Activated naive CD8-positive, alpha-beta T cell treated with anti-CD3 and anti-CD28 coated beads, Interleukin-2, amount 50 U/mL, for 24 hours (primary cell): Measurements from ENCODE around the gene SPECC1.
A peak's percentile ranks its signal among the peaks of the same experiment; 100 is the strongest.
"Not testable (repeated sequence)": the region's sequence is repeated elsewhere in the genome, so short reads cannot be mapped to it uniquely, and the experiment has no call there.

Experiments used
- ATAC-seq: fragments of 150-1000 bp; cut with Tn5 transposase; one replicate; pipeline ENCODE4 v1.10.0; 2021
- DNase-seq: peaks from one replicate; pipeline ENCODE4 v3.0.0; 2021
- H3K27ac Mint-ChIP-seq: one replicate; pipeline ENCODE4 v1.8.0; 2021; ENCODE audit warnings: mild to moderate bottlenecking, mixed read lengths
- H3K27me3 Mint-ChIP-seq: one replicate; pipeline ENCODE4 v1.8.0; 2021; ENCODE audit warnings: mixed read lengths
- H3K36me3 Mint-ChIP-seq: one replicate; pipeline ENCODE4 v1.8.0; 2021; ENCODE audit warnings: low read depth, mixed read lengths
- H3K4me1 Mint-ChIP-seq: one replicate; pipeline ENCODE4 v1.8.0; 2021; ENCODE audit warnings: mixed read lengths
- H3K4me3 Mint-ChIP-seq: one replicate; pipeline ENCODE4 v1.8.0; 2021; ENCODE audit warnings: mild to moderate bottlenecking, moderate library complexity, mixed read lengths
- H3K9me3 Mint-ChIP-seq: one replicate; pipeline ENCODE4 v1.8.0; 2021; ENCODE audit warnings: mixed read lengths

The SPECC1 gene

GRCh38 chr17:20071824-20072691, 62.9 kb downstream of the SPECC1 start:
- ATAC-seq = no peak
- H3K4me3 Mint-ChIP-seq = no peak overlapping the region
- no peaks in the 10 kb centered on the region for H3K36me3 Mint-ChIP-seq
- H3K27me3 Mint-ChIP-seq = peaks cover 2% of the 10 kb centered on the region
- H3K4me1 Mint-ChIP-seq = peaks cover 31% of the 10 kb centered on the region
- no peak for DNase-seq
- H3K9me3 Mint-ChIP-seq = no peaks in the 10 kb centered on the region
- no peak overlapping the region for H3K27ac Mint-ChIP-seq

- DNase-seq = no peak
- Mint-ChIP-seq H3K36me3 (no peaks in the 10 kb centered on the region), H3K27me3 (peaks cover 2% of the 10 kb centered on the region), H3K4me1 (peaks cover 37% of the 10 kb centered on the region), H3K4me3 (no peak overlapping the region), H3K9me3 (no peaks in the 10 kb centered on the region), H3K27ac (no peak overlapping the region)
- no peak for ATAC-seq
Measured at GRCh38 chr17:20072692-20072992, 63.5 kb downstream of the SPECC1 start.

DNA sequence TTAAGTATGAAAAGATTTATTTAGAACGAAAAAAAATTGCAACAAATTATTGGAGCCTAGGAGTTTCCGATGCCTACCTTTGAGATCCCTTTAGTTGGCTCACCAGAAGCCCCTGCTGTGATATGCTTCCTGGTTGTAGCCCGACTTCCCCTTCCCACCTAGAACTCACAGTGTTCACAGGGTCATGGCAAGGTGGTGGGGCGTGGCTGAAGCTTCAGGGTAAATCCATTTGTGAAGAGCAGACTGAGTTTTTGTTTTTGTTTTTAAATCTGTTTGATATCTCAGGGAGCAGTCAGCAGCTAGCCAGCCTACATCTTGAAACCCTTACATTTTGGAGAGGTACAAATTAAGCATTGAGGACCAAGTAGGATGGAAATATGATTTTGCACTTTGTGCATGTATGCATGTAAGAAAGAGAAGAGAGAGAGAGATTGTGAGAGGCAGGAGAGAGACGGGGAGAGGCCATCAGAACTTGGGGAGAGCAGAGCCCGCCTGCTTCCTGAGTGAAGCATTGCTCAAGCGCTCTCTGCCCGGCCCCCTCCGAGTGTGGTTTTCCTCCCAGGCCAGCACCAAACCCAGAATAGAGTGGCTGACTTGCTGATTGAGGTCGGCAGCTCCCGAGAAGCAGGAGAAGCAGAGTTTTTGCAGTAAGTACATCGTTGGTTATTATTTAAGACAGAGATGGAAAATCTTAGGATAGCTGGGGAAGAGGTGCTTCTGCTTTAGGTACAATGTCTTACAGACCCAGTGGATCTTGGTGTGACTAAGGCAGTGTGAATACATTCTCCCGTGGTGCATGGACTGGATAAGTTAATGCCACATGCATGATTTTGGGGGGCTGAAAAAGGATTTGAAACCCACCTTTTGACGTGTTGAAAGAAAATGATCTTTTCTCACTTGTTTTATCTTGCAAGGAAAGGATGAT, 64.2 kb downstream of the SPECC1 start:
- DNase-seq = peak; percentile 51
- Mint-ChIP-seq H3K4me1 (peaks cover 42% of the 10 kb centered on the region), H3K9me3 (no peaks in the 10 kb centered on the region), H3K27ac (peak overlapping the region; percentile 80), H3K4me3 (peak overlapping the region; percentile 56), H3K36me3 (no peaks in the 10 kb centered on the region), H3K27me3 (peaks cover 2% of the 10 kb centered on the region)
- ATAC-seq = peak; percentile 67

DNA sequence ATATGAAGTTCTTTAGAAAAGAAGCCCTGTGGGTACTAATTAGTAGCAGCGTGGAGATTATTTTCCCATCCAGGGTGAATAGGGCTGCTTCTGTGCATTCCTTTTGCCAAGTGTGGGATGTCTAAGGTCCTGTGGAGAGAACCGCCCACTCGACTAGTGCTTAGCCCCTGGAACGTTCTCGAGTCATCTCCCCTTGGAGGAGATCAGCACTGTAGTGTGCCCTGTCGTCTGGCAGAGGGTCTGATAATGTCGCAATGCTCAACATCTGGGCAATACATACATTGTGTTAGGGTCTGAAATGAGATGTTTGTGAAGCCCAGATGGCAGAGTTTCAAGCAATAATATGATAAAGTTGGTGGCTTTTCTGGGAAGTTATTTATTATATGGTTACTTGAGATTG, 64.8 kb downstream of the SPECC1 start:
- peak; percentile 5 for ATAC-seq
- Mint-ChIP-seq H3K27me3 (peaks cover 2% of the 10 kb centered on the region), H3K4me1 (peaks cover 44% of the 10 kb centered on the region), H3K36me3 (no peaks in the 10 kb centered on the region), H3K4me3 (peak overlapping the region; percentile 56), H3K9me3 (no peaks in the 10 kb centered on the region), H3K27ac (peak overlapping the region; percentile 80)
- no peak for DNase-seq

- ATAC-seq = no peak
- no peak for DNase-seq
- Mint-ChIP-seq H3K4me1 (peaks cover 44% of the 10 kb centered on the region), H3K9me3 (no peaks in the 10 kb centered on the region), H3K36me3 (no peaks in the 10 kb centered on the region), H3K27me3 (peaks cover 2% of the 10 kb centered on the region), H3K27ac (no peak overlapping the region), H3K4me3 (peak overlapping the region; percentile 56)
Measured at GRCh38 chr17:20074489-20074888, 65.3 kb downstream of the SPECC1 start.

DNA sequence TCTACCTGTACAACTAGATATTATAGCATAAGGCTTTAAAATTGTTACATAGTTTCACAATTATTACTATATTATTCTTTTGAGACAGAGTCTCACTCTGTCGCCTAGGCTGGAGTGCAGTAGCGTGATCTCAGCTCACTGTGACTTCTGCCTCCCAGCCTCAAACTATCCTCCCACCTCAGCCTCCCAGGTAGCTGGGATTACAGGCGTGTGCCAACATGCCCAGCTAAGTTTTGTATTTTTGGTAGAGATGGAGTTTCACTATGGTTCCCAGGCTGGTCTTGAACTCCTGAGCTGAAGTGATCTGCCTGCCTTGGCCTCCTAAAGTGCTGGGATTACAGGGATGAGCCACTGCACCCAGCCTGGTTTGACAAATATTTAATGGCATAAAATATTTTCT, 67.0 kb downstream of the SPECC1 start:
- H3K4me3 Mint-ChIP-seq, DNase-seq, H3K36me3 Mint-ChIP-seq, ATAC-seq, H3K9me3 Mint-ChIP-seq, H3K27ac Mint-ChIP-seq, H3K27me3 Mint-ChIP-seq: not testable (repeated sequence)
- peaks cover 44% of the 10 kb centered on the region for H3K4me1 Mint-ChIP-seq

- H3K27ac Mint-ChIP-seq = peak overlapping the region; percentile 85
- H3K27me3 Mint-ChIP-seq = no peaks in the 10 kb centered on the region
- ATAC-seq (peak; percentile 73), DNase-seq (no peak)
- H3K9me3 Mint-ChIP-seq = no peaks in the 10 kb centered on the region
- H3K4me3 Mint-ChIP-seq = no peak overlapping the region
- H3K36me3 Mint-ChIP-seq = no peaks in the 10 kb centered on the region
- peaks cover 36% of the 10 kb centered on the region for H3K4me1 Mint-ChIP-seq
Measured at GRCh38 chr17:20077978-20078685, 69.0 kb downstream of the SPECC1 start.

- no peaks in the 10 kb centered on the region for H3K36me3 Mint-ChIP-seq
- H3K9me3 Mint-ChIP-seq = no peaks in the 10 kb centered on the region
- ATAC-seq (no peak), DNase-seq (no peak)
- peaks cover 19% of the 10 kb centered on the region for H3K4me1 Mint-ChIP-seq
- no peak overlapping the region for H3K27ac Mint-ChIP-seq
- H3K27me3 Mint-ChIP-seq = no peaks in the 10 kb centered on the region
- no peak overlapping the region for H3K4me3 Mint-ChIP-seq
Measured at GRCh38 chr17:20080513-20080912, 71.4 kb downstream of the SPECC1 start.

DNA sequence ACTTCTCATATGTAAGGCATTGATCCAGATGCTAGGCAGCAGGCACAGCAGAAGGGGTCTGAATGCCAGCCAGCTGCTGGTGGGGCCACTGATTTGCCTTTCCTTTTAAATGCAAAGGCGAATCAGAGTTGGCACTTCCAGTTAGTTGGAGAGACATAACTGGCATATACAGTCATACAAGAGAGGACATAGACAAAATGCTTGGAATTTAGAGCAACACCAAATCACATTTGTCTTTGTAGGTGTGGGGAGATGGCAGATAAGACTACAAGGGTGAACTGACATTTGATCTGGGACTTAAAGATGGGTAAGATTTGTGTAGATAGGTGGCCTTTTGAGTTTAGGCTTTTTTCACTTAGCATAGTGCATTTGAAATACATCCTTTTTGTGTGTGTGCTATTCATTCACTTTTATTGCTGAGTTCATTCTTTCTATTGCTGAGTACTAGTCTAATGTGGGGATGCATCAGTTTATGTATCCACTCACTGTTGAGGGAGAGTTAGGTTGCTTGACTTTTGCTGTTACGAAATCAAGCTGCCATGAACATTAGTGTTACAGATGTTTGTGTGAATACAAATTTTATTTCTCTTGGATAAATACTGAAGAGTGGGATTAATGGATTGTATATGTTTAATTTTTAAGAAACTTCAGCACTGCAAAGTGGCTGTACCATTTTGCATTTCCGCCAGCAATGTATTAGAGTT, 74.1 kb downstream of the SPECC1 start:
- Mint-ChIP-seq H3K36me3 (no peaks in the 10 kb centered on the region), H3K27ac (no peak overlapping the region), H3K9me3 (no peaks in the 10 kb centered on the region), H3K27me3 (no peaks in the 10 kb centered on the region), H3K4me3 (no peak overlapping the region), H3K4me1 (peaks cover 3% of the 10 kb centered on the region)
- no peak for DNase-seq
- no peak for ATAC-seq

DNA sequence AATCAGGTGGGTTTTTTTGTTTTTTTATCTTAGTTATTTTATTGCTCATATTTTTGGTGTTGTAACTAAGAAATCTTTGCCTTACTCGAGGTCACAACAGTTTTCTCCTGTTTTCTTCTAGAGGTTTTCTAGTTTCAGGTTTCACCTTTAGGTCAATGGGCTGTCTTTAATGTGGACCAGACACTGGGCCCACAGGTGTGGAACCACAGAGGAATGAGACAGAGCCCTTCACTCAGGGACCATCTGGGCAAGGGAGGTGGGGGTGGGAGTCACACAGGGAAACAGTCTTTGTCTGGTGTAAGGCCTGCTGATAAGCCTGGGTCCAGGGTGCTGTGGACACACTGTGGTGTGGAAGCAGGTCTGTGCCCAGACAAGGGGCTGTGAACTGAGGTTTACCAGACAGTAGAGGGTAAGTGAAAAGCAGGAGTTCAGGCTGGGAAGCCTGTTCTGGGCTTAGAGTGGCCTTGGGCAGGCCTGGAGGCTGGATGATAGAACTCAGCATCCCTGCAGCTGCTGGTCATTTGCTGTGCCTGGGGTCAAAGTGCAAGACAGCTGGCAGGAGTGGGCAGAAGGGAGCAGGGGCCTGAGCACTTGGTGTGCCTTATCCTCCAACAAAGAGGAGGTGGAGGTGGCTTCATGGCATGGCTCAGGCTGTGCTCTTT, 75.6 kb downstream of the SPECC1 start:
- DNase-seq (no peak), ATAC-seq (no peak)
- Mint-ChIP-seq H3K27me3 (no peaks in the 10 kb centered on the region), H3K27ac (no peak overlapping the region), H3K4me3 (no peak overlapping the region), H3K4me1 (no peaks in the 10 kb centered on the region), H3K9me3 (no peaks in the 10 kb centered on the region), H3K36me3 (no peaks in the 10 kb centered on the region)

- peaks cover 2% of the 10 kb centered on the region for H3K4me1 Mint-ChIP-seq
- H3K36me3 Mint-ChIP-seq = no peaks in the 10 kb centered on the region
- no peaks in the 10 kb centered on the region for H3K9me3 Mint-ChIP-seq
- DNase-seq (no peak), ATAC-seq (no peak)
- no peak overlapping the region for H3K27ac Mint-ChIP-seq
- no peak overlapping the region for H3K4me3 Mint-ChIP-seq
- H3K27me3 Mint-ChIP-seq = no peaks in the 10 kb centered on the region
Measured at GRCh38 chr17:20085283-20085845, 76.2 kb downstream of the SPECC1 start.

- Mint-ChIP-seq H3K27ac (no peak overlapping the region), H3K36me3 (no peaks in the 10 kb centered on the region), H3K9me3 (no peaks in the 10 kb centered on the region), H3K4me3 (no peak overlapping the region), H3K27me3 (no peaks in the 10 kb centered on the region), H3K4me1 (peaks cover 5% of the 10 kb centered on the region)
- ATAC-seq = no peak
- no peak for DNase-seq
Measured at GRCh38 chr17:20086416-20087076, 77.4 kb downstream of the SPECC1 start.
